ENCODE results near the gene CROCC. TPM values are rescaled to one million over a fixed set of nuclear protein-coding genes. Genes with fewer than 3 reads are reported as not detected.
"Not testable (repeated sequence)": the region's sequence is repeated elsewhere in the genome, so short reads cannot be mapped to it uniquely, and the experiment has no call there.

CROCC gene
- total and polyA plus RNA-seq, 2 experiments from 2014 or later = 15.1 to 106 TPM

DNA sequence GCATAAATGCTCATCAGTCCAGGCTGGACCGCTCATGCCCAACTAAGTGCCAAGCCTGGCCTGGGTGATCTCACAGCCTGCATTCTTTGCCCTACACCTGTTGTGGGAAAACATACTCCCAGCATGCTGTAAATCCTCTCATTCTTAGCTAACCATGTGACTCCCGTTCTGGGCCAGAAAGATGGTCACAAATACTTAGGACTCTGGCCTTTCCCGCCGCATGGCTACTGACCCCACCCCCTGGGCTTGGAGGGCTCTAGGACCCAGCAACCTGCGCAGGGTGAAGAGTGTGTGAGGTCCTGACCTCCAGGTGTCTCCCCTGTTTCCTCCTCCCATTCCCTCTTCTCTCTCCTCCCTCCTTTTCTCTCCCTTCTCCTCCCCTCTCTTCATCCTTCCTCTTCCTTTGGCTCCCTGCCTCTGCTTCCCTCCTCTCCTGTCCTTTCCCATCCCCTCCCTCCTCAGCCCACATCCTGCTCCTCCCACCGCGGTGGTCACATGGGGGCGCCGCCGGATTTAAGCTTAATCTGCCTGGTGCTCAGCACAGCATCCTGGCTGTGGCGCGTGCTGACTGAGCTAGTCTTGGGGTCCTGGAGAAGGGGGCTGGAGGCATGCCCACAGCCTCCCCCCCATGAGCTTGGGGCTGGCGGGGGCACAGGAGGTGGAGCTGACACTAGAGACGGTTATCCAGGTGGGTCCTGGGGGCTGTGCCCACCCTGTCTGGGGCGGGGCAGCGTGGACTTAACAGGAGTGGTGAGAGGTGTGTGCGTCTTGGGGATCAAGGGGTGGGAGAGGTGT lies at the start of gene CROCC (continued):
- peak; percentile 6 to 41; a peak in 2 of 4 replicates for TF ChIP-seq CTCF (conservative IDR thresholded peaks at IDR 0.05; ENCODE audit: low read depth in 2 of 2)

DNA sequence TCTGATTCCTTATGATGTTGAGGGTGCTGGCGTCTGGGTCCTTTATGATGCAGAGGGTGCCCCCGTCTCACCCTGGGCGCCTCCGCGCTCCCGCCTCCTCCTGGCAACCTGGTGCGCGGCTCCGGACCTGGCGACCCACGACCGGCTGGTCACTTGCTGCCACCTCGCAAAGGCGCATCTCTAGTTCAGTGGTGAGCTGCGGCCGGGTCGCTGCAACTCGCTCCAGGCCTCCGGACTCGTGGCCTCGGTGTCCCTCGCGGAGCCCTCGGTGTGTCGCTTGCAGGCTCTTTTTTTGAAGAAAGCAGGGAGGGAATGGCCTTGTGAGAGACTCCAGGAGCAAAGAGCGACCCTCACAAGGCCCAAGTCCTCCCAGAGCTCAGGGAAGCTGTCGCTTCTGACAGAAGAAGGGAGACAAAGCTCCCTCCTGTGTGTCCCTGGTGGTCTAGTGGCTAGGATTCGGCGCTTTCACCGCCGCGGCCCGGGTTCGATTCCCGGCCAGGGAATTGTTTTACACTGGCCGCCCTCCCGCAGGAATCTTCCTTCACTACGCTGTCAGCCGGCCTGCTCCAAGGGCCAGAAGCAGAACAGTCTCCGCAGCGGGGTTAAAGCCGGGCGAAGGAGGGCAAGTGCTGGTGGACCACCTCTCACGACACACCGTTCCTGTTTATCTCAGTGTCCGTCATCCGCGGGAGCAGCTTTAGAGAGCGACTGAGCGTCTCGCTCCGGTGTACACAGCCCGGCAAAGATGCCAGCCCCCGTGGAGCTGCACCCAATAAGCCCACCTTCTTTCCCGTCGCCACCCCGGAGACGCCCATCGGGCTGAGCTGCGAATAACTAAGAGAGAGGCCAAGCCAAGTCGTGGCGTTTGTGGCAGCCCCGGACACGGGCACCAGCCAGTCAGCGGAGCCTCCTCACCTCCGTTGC lies 49.3 kb upstream of the CROCC start:
- peak overlapping the region; percentile 49; the same call in 1 of the 2 replicates for H3K27ac Mint-ChIP-seq
- Histone ChIP-seq H3F3A (replicated peaks; ENCODE audit: low read depth) (peaks cover 12% of the 10 kb centered on the region), H3K27me3 (ENCODE audit: insufficient read depth) (peaks cover 46% of the 10 kb centered on the region), H2AFZ (peak overlapping the region; percentile 56; the same call in 1 of the 2 replicates), H3K4me2 (peak overlapping the region; percentile 92), H3K4me3 (peak overlapping the region; percentile 88)
- ATAC-seq (peak; percentile 96), DNase-seq (ENCODE audit: low spot score) (peak; percentile 92)
- H3K36me3 Mint-ChIP-seq (ENCODE audit: low read depth); H3K79me2 ChIP-seq (replicated peaks; ENCODE audit: insufficient read depth); H3K9me2 ChIP-seq (ENCODE audit: insufficient read depth); H3K27ac ChIP-seq (ENCODE audit: low read depth); H3K36me3 ChIP-seq (ENCODE audit: insufficient read depth); H3K4me1 ChIP-seq (ENCODE audit: insufficient read depth); H3K9me3 Mint-ChIP-seq; H4K20me1 ChIP-seq (replicated peaks; ENCODE audit: insufficient read depth): not testable (repeated sequence)
- H3K27me3 Mint-ChIP-seq (ENCODE audit: insufficient read depth, low read depth, poor library complexity) = peaks cover 35% of the 10 kb centered on the region
- H3K4me1 Mint-ChIP-seq = peaks cover 26% of the 10 kb centered on the region
- 0 out of 4 replicates have a peak, but pooled peaks of 1 of the 2 experiments have one; percentile 0 for TF ChIP-seq CTCF (conservative IDR thresholded peaks at IDR 0.05; ENCODE audit: low read depth in 2 of 2)
- H3K4me3 Mint-ChIP-seq = peak overlapping the region; percentile 97

DNA sequence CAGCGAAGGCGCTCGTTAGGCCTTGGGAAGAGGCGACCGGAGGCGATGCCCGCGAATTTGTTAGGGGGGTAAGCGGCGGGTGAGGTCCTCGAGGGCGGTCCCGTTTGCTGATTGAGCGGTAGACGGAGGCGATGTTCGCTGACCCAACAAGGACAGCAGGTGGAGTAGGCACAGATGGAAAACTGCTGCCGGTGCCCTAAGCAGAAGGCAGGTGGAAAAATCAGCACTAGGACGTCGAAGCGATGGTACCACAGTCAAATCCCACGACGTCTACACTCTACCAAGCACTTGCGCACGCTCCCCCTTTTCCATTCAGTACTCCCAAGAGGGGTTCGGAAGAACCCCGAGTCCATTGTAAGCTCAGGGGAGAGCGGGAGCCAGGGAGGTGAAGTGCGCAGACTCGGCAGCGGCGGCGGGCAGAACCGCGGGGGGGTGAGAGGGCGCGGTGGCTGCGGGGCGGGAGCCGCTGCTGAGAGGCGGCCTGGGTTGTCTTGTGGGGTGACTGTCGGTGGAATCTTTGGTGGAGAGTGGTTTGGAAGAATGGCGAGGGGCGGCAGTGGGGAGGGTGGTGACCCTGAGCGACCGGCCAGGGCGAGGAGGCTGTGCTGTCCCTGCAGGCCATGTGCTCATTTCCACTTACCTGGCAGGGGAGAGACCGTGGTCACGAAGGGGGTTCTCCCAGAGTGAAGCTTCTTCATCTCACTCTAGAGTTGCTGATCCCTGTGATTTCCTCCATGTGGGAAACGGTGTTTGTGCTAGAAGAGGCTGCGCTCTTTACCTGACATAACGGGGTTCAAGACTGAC lies 48.5 kb upstream of the CROCC start:
- not testable (repeated sequence) for H3K9me2 ChIP-seq (ENCODE audit: insufficient read depth); H3K79me2 ChIP-seq (replicated peaks; ENCODE audit: insufficient read depth); H3K36me3 ChIP-seq (ENCODE audit: insufficient read depth); H3K27ac ChIP-seq (ENCODE audit: low read depth); H4K20me1 ChIP-seq (replicated peaks; ENCODE audit: insufficient read depth); H3K36me3 Mint-ChIP-seq (ENCODE audit: low read depth); H3K4me1 ChIP-seq (ENCODE audit: insufficient read depth); H3K9me3 Mint-ChIP-seq; H3K27ac Mint-ChIP-seq
- peaks cover 35% of the 10 kb centered on the region for H3K27me3 Mint-ChIP-seq (ENCODE audit: insufficient read depth, low read depth, poor library complexity)
- H3K27me3 ChIP-seq (ENCODE audit: insufficient read depth) = peaks cover 46% of the 10 kb centered on the region
- DNase-seq (ENCODE audit: low spot score) (peak; percentile 58), ATAC-seq (peak; percentile 7)
- peaks cover 26% of the 10 kb centered on the region for H3K4me1 Mint-ChIP-seq
- H3K4me2 ChIP-seq = peak overlapping the region; percentile 92
- H3K4me3 ChIP-seq = peak overlapping the region; percentile 88
- peak overlapping the region; percentile 95 for H2AFZ ChIP-seq
- H3F3A ChIP-seq (replicated peaks; ENCODE audit: low read depth) = peaks cover 12% of the 10 kb centered on the region
- H3K4me3 Mint-ChIP-seq = peak overlapping the region; percentile 97
